ENCODE results near the gene TEX10.

GRCh38 chr9:100355561-100355960 is 2.8 kb upstream of the TEX10 start:
- TF ChIP-seq EZH2 (IDR thresholded peaks at IDR 0.05; ENCODE audit: low read length) (no peak), CTCF (optimal IDR thresholded peaks at IDR 0.05 in 1 of 3, IDR thresholded peaks at IDR 0.05 in 1 of 3, conservative IDR thresholded peaks at IDR 0.05 in 1 of 3; ENCODE audit: extremely low read depth in 1 of 3, insufficient read depth in 2 of 3, low read length in 3 of 3) (no peak)

Measured in keratinocyte (primary cell).